GM23248 (cell line): ENCODE data around the gene STX8. TPM values are rescaled to one million over a fixed set of nuclear protein-coding genes. Genes with fewer than 3 reads are reported as not detected.

Experiments used
- DNase-seq: peaks from one replicate; pipeline ENCODE4 v3.0.0-alpha.2; 2015
- H2AFZ ChIP-seq: fragments of 200-600 bp; sonication (generic); 2 replicates; pipeline ENCODE4 v1.6.1; 2016; ENCODE audit warnings: antibody characterized with exemption
- H3F3A ChIP-seq: fragments of 200-600 bp; sonication (generic); 2 replicates; pipeline ENCODE4 v1.6.1; 2016; ENCODE audit warnings: mild to moderate bottlenecking, antibody characterized with exemption, mixed run types; ENCODE audit not compliant: insufficient read depth
- H3K27ac ChIP-seq: fragments of 200-600 bp; sonication (generic); 2 replicates; pipeline ENCODE4 v1.5.1; 2016; ENCODE audit warnings: mild to moderate bottlenecking
- H3K27me3 ChIP-seq: fragments of 200-600 bp; sonication (generic); replicated peaks from 2 replicates; pipeline ENCODE4 v1.6.1; 2016; ENCODE audit warnings: mild to moderate bottlenecking; ENCODE audit not compliant: insufficient read depth
- H3K36me3 ChIP-seq: fragments of 200-600 bp; sonication (generic); 2 replicates; pipeline ENCODE4 v1.6.1; 2016; ENCODE audit warnings: low read depth, mild to moderate bottlenecking
- H3K4me1 ChIP-seq: fragments of 200-600 bp; sonication (generic); 2 replicates; pipeline ENCODE4 v1.6.1; 2016; ENCODE audit warnings: mild to moderate bottlenecking; ENCODE audit not compliant: insufficient read depth
- H3K4me2 ChIP-seq: fragments of 200-600 bp; sonication (generic); one replicate; pipeline ENCODE4 v1.6.1; 2016; ENCODE audit warnings: mild to moderate bottlenecking; ENCODE audit not compliant: unreplicated experiment
- H3K4me3 ChIP-seq: fragments of 200-600 bp; sonication (generic); 2 replicates; pipeline ENCODE4 v1.5.1; 2016; ENCODE audit warnings: mild to moderate bottlenecking
- H3K79me2 ChIP-seq: fragments of 200-600 bp; sonication (generic); 2 replicates; pipeline ENCODE4 v1.6.1; 2016; ENCODE audit warnings: mild to moderate bottlenecking; ENCODE audit not compliant: insufficient read depth
- H3K9ac ChIP-seq: fragments of 200-600 bp; sonication (generic); 2 replicates; pipeline ENCODE4 v1.6.1; 2016; ENCODE audit warnings: mild to moderate bottlenecking
- H3K9me2 ChIP-seq: fragments of 200-600 bp; sonication (generic); 2 replicates; pipeline ENCODE4 v1.6.1; 2016; ENCODE audit warnings: mixed run types, mild to moderate bottlenecking, moderate library complexity; ENCODE audit not compliant: insufficient read depth
- H3K9me3 ChIP-seq: fragments of 200-600 bp; sonication (generic); one replicate; pipeline ENCODE4 v1.6.1; 2017; ENCODE audit warnings: low read depth
- H4K20me1 ChIP-seq: fragments of 200-600 bp; sonication (generic); 2 replicates; pipeline ENCODE4 v1.6.0; 2016; ENCODE audit not compliant: insufficient read depth
- EZH2 ChIP-seq: fragments of 200-600 bp; sonication (generic); IDR thresholded peaks from 2 replicates; pipeline ENCODE4 v1.6.1; 2018; ENCODE audit warnings: antibody characterized with exemption, mild to moderate bottlenecking; ENCODE audit not compliant: insufficient read depth, poor library complexity, severe bottlenecking
- EZH2phosphoT487 ChIP-seq: fragments of 200-600 bp; sonication (generic); IDR thresholded peaks from 2 replicates; pipeline ENCODE4 v1.6.1; 2018; ENCODE audit warnings: antibody characterized with exemption, moderate library complexity, mild to moderate bottlenecking, low read depth; ENCODE audit not compliant: insufficient read depth
- WGBS, 2 experiments: methylation state at CpG; one replicate each; pipeline ENCODE4 v1.1.6; 2015 to 2017; ENCODE audit warnings: low lambda C conversion rate in 2 of 2, low coverage in 1 of 2; ENCODE audit errors: missing lambda C conversion rate in 2 of 2; 5-methylcytosine and 5-hydroxymethylcytosine counted together
- in situ Hi-C: fragments of 300-500 bp; cut with MboI; formaldehyde crosslinking; loops from 2 replicates; pipeline ENCODE4 v1.15.0; 2020
- polyA plus RNA-seq: library from polyadenylated mRNA; unstranded; fragments of >200 nt; fragmentation: Nextera tagmentation; extraction: Ambion mirVana; gene quantifications from 2 replicates; pipeline ENCODE4 v1.2.1, GENCODE V29; 2016
- total RNA-seq: library from RNA; depleted of rRNA; stranded (reverse); fragments of >200 nt; shearing (Covaris generic); gene quantifications from 2 replicates; pipeline ENCODE4 v1.2.3, GENCODE V29; 2014

The STX8 gene
- total and polyA plus RNA-seq, 2 experiments from 2014 or later, result 40.7 to 84.3 TPM

DNA sequence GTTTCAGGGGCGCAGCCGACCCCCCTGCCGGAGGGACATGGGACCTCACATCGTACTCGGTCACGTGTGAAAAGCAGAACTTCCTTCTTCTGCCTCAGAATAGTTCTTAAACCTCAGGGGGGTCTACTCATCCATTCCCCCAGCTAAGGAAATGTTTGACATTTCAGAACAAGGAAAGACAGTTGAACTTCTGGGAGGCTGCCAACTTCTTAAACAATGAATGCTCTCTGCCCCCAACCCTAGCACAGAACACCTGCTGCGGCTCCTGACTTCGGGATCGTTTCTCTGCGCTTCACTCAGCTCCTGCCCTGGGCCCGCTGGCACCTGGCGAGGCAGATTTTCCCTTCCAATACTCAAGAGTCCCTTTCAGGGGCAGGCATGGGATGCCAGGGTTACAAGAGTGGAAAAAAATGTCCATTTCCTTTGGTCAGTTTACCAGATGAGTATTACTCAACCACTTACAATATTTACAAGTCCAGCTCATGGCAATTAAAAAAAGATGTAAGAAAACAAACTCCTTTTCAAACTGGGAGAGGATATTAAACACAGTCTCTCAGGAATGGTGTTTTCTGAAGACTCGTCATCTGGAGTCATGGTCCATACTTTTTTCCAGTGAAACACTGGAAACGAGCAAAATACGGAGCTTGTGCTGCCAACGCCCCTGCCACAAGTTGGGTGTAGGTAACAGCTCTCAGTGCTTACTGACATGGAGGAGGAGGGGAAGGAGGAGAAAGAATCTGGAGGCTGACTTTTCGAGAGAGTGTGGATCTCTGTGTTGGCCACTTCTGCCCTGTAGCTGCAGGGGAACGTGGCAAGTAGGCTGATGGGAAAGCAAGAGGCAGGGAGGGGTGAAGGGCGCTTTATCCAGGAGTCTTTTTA, 318.6 kb downstream of the STX8 start:
- peak; percentile 47 for DNase-seq
- peak overlapping the region; percentile 43 for H3K27ac ChIP-seq

GRCh38 chr17:9256361-9256750, 319.3 kb downstream of the STX8 start:
- 0 out of 2 replicates have a peak, but pooled peaks cover 11% of the 10 kb centered on the region for H3K4me1 ChIP-seq
- no peak overlapping the region for H3K4me3 ChIP-seq
- no peaks in the 10 kb centered on the region for H3K9me2 ChIP-seq
- H3K27me3 ChIP-seq, result no peaks in the 10 kb centered on the region
- in situ Hi-C loops, result no loop called here
- no peak overlapping the region for H3K4me2 ChIP-seq
- H3K9me3 ChIP-seq, result no peaks in the 10 kb centered on the region
- no peak for TF ChIP-seq EZH2phosphoT487
- no peak for TF ChIP-seq EZH2
- no peaks in the 10 kb centered on the region for H3K79me2 ChIP-seq
- no peak overlapping the region for H2AFZ ChIP-seq
- peaks cover 4% of the 10 kb centered on the region; the same call in 1 of the 2 replicates for H3F3A ChIP-seq
- no peak overlapping the region for H3K9ac ChIP-seq
- H3K36me3 ChIP-seq, result no peaks in the 10 kb centered on the region
- no peaks in the 10 kb centered on the region for H4K20me1 ChIP-seq
- DNase-seq, result no peak
- no peak overlapping the region for H3K27ac ChIP-seq
- 86 to 91% methylated on average over 6 of the region's 6 CpGs for WGBS, 2 experiments

More for the DNA sequence above, 318.6 kb downstream of the STX8 start:
- peaks cover 4% of the 10 kb centered on the region; the same call in 1 of the 2 replicates for H3F3A ChIP-seq
- H3K9ac ChIP-seq, result no peak overlapping the region
- TF ChIP-seq EZH2 (no peak), EZH2phosphoT487 (no peak)
- H3K9me3 ChIP-seq, result no peaks in the 10 kb centered on the region
- no peaks in the 10 kb centered on the region for H3K9me2 ChIP-seq
- H2AFZ ChIP-seq, result peak overlapping the region; percentile 43
- no peaks in the 10 kb centered on the region for H3K79me2 ChIP-seq
- H3K4me2 ChIP-seq, result peak overlapping the region; percentile 34
- no peaks in the 10 kb centered on the region for H3K27me3 ChIP-seq
- 0 out of 2 replicates have a peak, but pooled peaks cover 11% of the 10 kb centered on the region for H3K4me1 ChIP-seq
- H3K4me3 ChIP-seq, result no peak overlapping the region
- H4K20me1 ChIP-seq, result no peaks in the 10 kb centered on the region
- in situ Hi-C loops, result no loop called here
- WGBS, 2 experiments, result 69 to 73% methylated on average over 19 of the region's 19 CpGs
- no peaks in the 10 kb centered on the region for H3K36me3 ChIP-seq

- Histone ChIP-seq H3K4me3 (no peak overlapping the region), H3F3A (peaks cover 4% of the 10 kb centered on the region; the same call in 1 of the 2 replicates), H3K36me3 (no peaks in the 10 kb centered on the region), H2AFZ (no peak overlapping the region), H3K9ac (no peak overlapping the region), H3K9me3 (no peaks in the 10 kb centered on the region), H3K4me1 (0 out of 2 replicates have a peak, but pooled peaks cover 11% of the 10 kb centered on the region), H3K27ac (no peak overlapping the region), H3K27me3 (no peaks in the 10 kb centered on the region), H3K79me2 (no peaks in the 10 kb centered on the region), H3K9me2 (no peaks in the 10 kb centered on the region), H3K4me2 (no peak overlapping the region), H4K20me1 (no peaks in the 10 kb centered on the region)
- DNase-seq, result peak; percentile 61
- TF ChIP-seq EZH2phosphoT487 (no peak), EZH2 (no peak)
- 43 to 47% methylated on average over 6 of the region's 6 CpGs for WGBS, 2 experiments
- in situ Hi-C loops, result no loop called here
Observed at GRCh38 chr17:9255833-9256232, 319.8 kb downstream of the STX8 start.

GRCh38 chr17:9254841-9255240, 320.8 kb downstream of the STX8 start:
- Histone ChIP-seq H4K20me1 (no peaks in the 10 kb centered on the region), H3K9me3 (no peaks in the 10 kb centered on the region), H3K9ac (no peak overlapping the region), H3K36me3 (no peaks in the 10 kb centered on the region), H3K4me1 (0 out of 2 replicates have a peak, but pooled peaks cover 11% of the 10 kb centered on the region), H2AFZ (no peak overlapping the region), H3K27me3 (no peaks in the 10 kb centered on the region), H3K27ac (no peak overlapping the region), H3K4me2 (no peak overlapping the region), H3K79me2 (no peaks in the 10 kb centered on the region), H3K9me2 (no peaks in the 10 kb centered on the region), H3K4me3 (no peak overlapping the region), H3F3A (peaks cover 4% of the 10 kb centered on the region; the same call in 1 of the 2 replicates)
- no peak for TF ChIP-seq EZH2
- no peak for TF ChIP-seq EZH2phosphoT487
- no peak for DNase-seq
- in situ Hi-C loops, result no loop called here
- 74% methylated on average over 2 of the region's 2 CpGs for WGBS, 2 experiments
